ENCODE data around the gene MIX23.

- TF ChIP-seq CTCF (IDR thresholded peaks at IDR 0.05) (no peak), POLR2A (IDR thresholded peaks at IDR 0.05) (no peak)
Measured at GRCh38 chr3:122355612-122356011, 27.4 kb downstream of the MIX23 start.
